H1 (cell line): ENCODE results near the gene OR13C5. TPM values are rescaled to one million over a fixed set of nuclear protein-coding genes. Genes with fewer than 3 reads are reported as not detected.

ENCODE experiments used
- GTF2F1 ChIP-seq: IDR thresholded peaks from 2 replicates; pipeline ENCODE4 v1.6.1; 2012; ENCODE audit warnings: low read depth, low read length, improper control_type of control experiment, borderline replicate concordance
- HDAC6 ChIP-seq: IDR thresholded peaks from one replicate; pipeline ENCODE4 v1.7.1; 2012; ENCODE audit warnings: low read depth, mild to moderate bottlenecking, inconsistent platforms, low read length, moderate library complexity
- RNF2 ChIP-seq: fragments of 200-900, 300-1000 bp; sonication (generic); IDR thresholded peaks from 2 replicates; pipeline ENCODE4 v1.7.1; 2016; ENCODE audit warnings: borderline replicate concordance, low read depth, mild to moderate bottlenecking, antibody characterized with exemption, low read length; ENCODE audit not compliant: poor library complexity, severe bottlenecking; ENCODE audit errors: missing control alignments
- TBP ChIP-seq: IDR thresholded peaks from 2 replicates; pipeline ENCODE4 v1.6.1; 2011; ENCODE audit warnings: low read depth, low read length, improper control_type of control experiment
- polyA plus RNA-seq, 7 experiments: library from polyadenylated mRNA; depleted of rRNA in 3 of 7; stranded (reverse) in 5 of 7; unstranded in 2 of 7; fragments of >200 nt in 5 of 7; fragments of 200-250 nt in 2 of 7; gene quantifications; 1 replicate in 5 of 7; 2 replicates in 1 of 7; 4 replicates in 1 of 7; pipeline versions ENCODE4 v1.2.1 to v1.2.3, GENCODE V29; 2011 to 2013; ENCODE audit warnings: missing spikeins in 2 of 7, mixed read lengths in 2 of 7
- total RNA-seq: library from RNA; stranded (reverse); fragmentation: NEBNext Ultra II Directional; extraction: Animal tissue kit (Norgen Biotek cat#: 25700); gene quantifications from 2 replicates; pipeline ENCODE4 v1.2.1, GENCODE V29; 2021

Gene OR13C5
- total and polyA plus RNA-seq, 2 of the 8 experiments (the other 6 are each of a cell fraction or from before 2014, with no cell fraction given): not detected

DNA sequence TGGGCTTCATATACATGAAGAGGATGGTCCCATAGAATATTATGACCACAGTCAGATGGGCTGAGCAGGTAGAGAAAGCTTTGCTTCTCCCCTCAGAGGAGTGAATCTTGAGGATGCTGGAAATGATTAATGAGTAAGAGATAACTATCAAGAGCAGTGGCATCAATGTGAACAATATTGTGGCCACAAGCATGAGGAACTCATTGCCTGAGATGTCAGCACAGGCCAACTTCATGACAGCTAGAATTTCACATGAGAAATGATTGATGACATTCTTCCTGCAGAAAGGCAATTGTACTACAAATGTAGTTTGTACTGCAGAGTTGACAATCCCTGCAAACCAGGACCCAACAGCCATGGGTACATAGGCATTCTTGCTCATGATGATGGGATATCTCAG is 18.2 kb upstream of the OR13C5 start (continued):
- TF ChIP-seq RNF2 (no peak), HDAC6 (no peak), GTF2F1 (no peak), TBP (no peak)
